Tibial nerve (tissue), 4 donors: ENCODE measurements around the gene UCN3. TPM values are rescaled to one million over a fixed set of nuclear protein-coding genes. Genes with fewer than 3 reads are reported as not detected.

ENCODE experiments used
- DNase-seq, 2 donors: peaks; one replicate each; pipeline ENCODE4 v3.0.0-alpha.2; 2019; ENCODE audit warnings: low spot score in 2 of 2
- H3K27ac ChIP-seq, 4 donors: fragments of 200-600 bp; sonication (generic) in 3 of 4; one replicate each; pipeline ENCODE4 v1.5.1; 2017 to 2019; ENCODE audit warnings: mild to moderate bottlenecking in 1 of 4
- H3K27me3 ChIP-seq, 2 donors: fragments of 200-600 bp; sonication (generic) in 1 of 2; one replicate each; pipeline versions ENCODE4 v1.5.1 to v1.6.0; 2017 to 2019
- H3K36me3 ChIP-seq, 3 donors: fragments of 200-600 bp; sonication (generic); one replicate each; pipeline ENCODE4 v1.5.1; 2018 to 2019
- H3K4me1 ChIP-seq, 4 donors: fragments of 200-600 bp; sonication (generic) in 3 of 4; one replicate each; pipeline ENCODE4 v1.5.1; 2017 to 2019
- H3K4me3 ChIP-seq, 4 donors: fragments of 200-600 bp; sonication (generic) in 3 of 4; one replicate each; pipeline ENCODE4 v1.5.1; 2017 to 2019; ENCODE audit warnings: mild to moderate bottlenecking in 1 of 4, moderate library complexity in 1 of 4
- H3K9me3 ChIP-seq, 4 donors: fragments of 200-600 bp; sonication (generic) in 3 of 4; one replicate each; pipeline ENCODE4 v1.5.1; 2017 to 2019
- EP300 ChIP-seq, 2 donors: sonication (generic); formaldehyde crosslinking; IDR thresholded peaks; one replicate each; pipeline ENCODE4 v1.6.1; 2017; ENCODE audit warnings: antibody characterized with exemption in 2 of 2, mild to moderate bottlenecking in 1 of 2
- POLR2A ChIP-seq, 2 donors: fragments of 450-650 bp; IDR thresholded peaks; one replicate each; pipeline ENCODE4 v1.6.1; 2017; ENCODE audit warnings: antibody characterized with exemption in 2 of 2, mild to moderate bottlenecking in 2 of 2, moderate library complexity in 2 of 2
- WGBS, 2 donors: methylation state at CpG; one replicate each; pipeline ENCODE4 v1.1.5; 2018; 5-methylcytosine and 5-hydroxymethylcytosine counted together
- total RNA-seq, 4 donors: library from RNA; depleted of rRNA; stranded (reverse); fragments of >200 nt; gene quantifications; one replicate each; pipeline ENCODE4 v1.1.0, GENCODE V29; 2016
- TF ChIP-seq, protein P1 (sequence below), 5 experiments: fragments of 200-600 bp in 3 of 5; fragments of 450-650 bp in 2 of 5; sonication (generic) in 3 of 5; IDR thresholded peaks; one replicate each; pipeline ENCODE4 v1.5.1; 2016 to 2019; ENCODE audit warnings: antibody characterized with exemption in 5 of 5, mild to moderate bottlenecking in 3 of 5, moderate library complexity in 2 of 5

UCN3 gene
- total RNA-seq, 4 donors from 2014 or later = not detected

DNA sequence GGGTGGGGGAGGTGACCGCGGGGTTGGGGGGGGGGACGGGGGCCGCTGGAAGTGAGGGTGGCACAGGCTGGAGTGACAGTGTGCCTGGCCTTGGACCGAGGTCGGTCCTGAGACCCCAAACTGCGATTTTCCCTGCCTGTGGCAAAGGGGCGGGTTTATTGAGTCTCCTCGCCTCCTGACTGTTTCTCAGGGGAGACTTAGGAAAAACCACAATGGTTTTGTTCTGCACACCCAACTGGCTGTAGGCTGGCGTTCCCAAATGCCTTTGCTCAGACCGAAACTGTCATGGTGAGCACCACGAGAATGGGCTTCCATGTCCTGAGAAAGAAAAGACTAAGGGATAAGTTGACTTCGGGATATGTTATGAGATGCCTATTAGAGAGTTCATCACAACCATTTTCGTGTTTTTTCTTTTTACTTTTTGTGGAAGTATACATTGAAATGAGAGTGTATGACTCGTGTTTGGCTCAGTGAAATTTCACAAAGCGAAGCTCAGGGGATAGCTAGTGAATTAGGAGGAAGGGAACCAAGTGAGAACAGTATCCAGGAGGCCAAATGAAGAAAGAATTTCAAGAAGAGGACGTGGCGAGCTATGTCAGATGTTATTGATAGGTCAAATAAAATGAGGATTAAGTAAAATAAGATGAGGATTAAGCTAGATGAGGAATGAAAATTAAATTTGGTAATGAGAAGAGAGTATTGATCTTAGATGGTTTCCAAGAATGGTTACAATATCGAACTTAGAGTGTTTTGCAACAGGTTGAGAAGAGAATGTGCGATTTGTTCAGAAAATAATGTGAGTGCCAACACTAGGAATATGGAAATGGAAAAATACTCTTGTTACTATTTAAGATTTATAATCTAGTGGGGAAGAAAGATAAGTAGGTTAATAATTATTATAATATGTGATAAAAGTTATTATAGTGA is 48.5 kb downstream of the UCN3 start:
- peak overlapping the region in 3 of 4 donors; percentile 69 to 83 (median 77) for H3K27ac ChIP-seq
- peaks cover 0 to 3% (median 0%) of the 10 kb centered on the region in 4 donors for H3K9me3 ChIP-seq
- no peaks in the 10 kb centered on the region for H3K27me3 ChIP-seq
- no peak for DNase-seq
- peak overlapping the region; percentile 64 to 84 (median 72) for H3K4me3 ChIP-seq
- no peaks in the 10 kb centered on the region for H3K36me3 ChIP-seq
- 21% methylated on average over 16 to 17 of the region's 20 CpGs for WGBS, 2 donors
- H3K4me1 ChIP-seq = peaks cover 0 to 12% (median 4%) of the 10 kb centered on the region in 4 donors
- TF ChIP-seq, protein P1, sequence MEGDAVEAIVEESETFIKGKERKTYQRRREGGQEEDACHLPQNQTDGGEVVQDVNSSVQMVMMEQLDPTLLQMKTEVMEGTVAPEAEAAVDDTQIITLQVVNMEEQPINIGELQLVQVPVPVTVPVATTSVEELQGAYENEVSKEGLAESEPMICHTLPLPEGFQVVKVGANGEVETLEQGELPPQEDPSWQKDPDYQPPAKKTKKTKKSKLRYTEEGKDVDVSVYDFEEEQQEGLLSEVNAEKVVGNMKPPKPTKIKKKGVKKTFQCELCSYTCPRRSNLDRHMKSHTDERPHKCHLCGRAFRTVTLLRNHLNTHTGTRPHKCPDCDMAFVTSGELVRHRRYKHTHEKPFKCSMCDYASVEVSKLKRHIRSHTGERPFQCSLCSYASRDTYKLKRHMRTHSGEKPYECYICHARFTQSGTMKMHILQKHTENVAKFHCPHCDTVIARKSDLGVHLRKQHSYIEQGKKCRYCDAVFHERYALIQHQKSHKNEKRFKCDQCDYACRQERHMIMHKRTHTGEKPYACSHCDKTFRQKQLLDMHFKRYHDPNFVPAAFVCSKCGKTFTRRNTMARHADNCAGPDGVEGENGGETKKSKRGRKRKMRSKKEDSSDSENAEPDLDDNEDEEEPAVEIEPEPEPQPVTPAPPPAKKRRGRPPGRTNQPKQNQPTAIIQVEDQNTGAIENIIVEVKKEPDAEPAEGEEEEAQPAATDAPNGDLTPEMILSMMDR (IDR thresholded peaks at IDR 0.05) = no peak
- TF ChIP-seq POLR2A (IDR thresholded peaks at IDR 0.05) = no peak
- no peak for TF ChIP-seq EP300 (IDR thresholded peaks at IDR 0.05)

- Histone ChIP-seq H3K9me3 (peaks cover 0 to 10% (median 2%) of the 10 kb centered on the region in 4 donors), H3K36me3 (no peaks in the 10 kb centered on the region), H3K4me3 (no peak overlapping the region), H3K27ac (no peak overlapping the region), H3K27me3 (no peaks in the 10 kb centered on the region), H3K4me1 (peaks cover 0 to 10% (median 4%) of the 10 kb centered on the region in 4 donors)
- no peak for TF ChIP-seq POLR2A (IDR thresholded peaks at IDR 0.05)
- TF ChIP-seq EP300 (IDR thresholded peaks at IDR 0.05) = no peak
- TF ChIP-seq, protein P1 (IDR thresholded peaks at IDR 0.05) = no peak
- WGBS, 2 donors = 90% methylated on average over 11 of the region's 11 CpGs
- DNase-seq = no peak
Observed at GRCh38 chr10:5416981-5417380, 52.2 kb downstream of the UCN3 start.

DNA sequence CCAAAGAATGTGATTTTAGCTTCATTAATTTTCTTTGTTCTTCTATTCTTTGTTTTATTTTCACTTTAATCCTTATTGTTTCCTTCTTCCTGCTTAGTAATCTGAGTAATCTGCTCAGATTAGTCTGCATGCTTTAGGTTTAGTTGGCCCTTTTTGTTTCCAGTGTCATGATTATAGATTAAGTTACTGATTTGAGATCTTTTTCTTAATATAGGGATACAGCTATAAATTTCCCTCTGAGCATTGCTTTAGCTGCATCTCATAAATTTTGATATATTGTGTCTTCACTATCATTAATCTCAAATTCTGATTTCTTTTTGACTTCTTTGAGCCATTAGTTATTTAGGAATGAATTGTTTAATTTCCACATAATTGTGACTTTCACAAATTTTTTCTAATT is 53.8 kb downstream of the UCN3 start:
- Histone ChIP-seq H3K4me3 (no peak overlapping the region), H3K27me3 (no peaks in the 10 kb centered on the region), H3K4me1 (peaks cover 0 to 10% (median 3%) of the 10 kb centered on the region in 4 donors), H3K27ac (no peak overlapping the region), H3K9me3 (peaks cover 0 to 10% (median 2%) of the 10 kb centered on the region in 4 donors), H3K36me3 (no peaks in the 10 kb centered on the region)
- no peak for TF ChIP-seq EP300 (IDR thresholded peaks at IDR 0.05)
- TF ChIP-seq, protein P1 (IDR thresholded peaks at IDR 0.05) = no peak
- DNase-seq = no peak

- H3K4me3 ChIP-seq = no peak overlapping the region
- peaks cover 0 to 16% (median 3%) of the 10 kb centered on the region in 4 donors for H3K4me1 ChIP-seq
- H3K9me3 ChIP-seq = peaks cover 0 to 10% (median 2%) of the 10 kb centered on the region in 4 donors
- no peaks in the 10 kb centered on the region for H3K27me3 ChIP-seq
- TF ChIP-seq EP300 (IDR thresholded peaks at IDR 0.05) = no peak
- TF ChIP-seq POLR2A (IDR thresholded peaks at IDR 0.05) = no peak
- TF ChIP-seq, protein P1 (IDR thresholded peaks at IDR 0.05) = no peak
- H3K36me3 ChIP-seq = no peaks in the 10 kb centered on the region
- WGBS, 2 donors = 80 to 88% methylated on average over 3 of the region's 3 CpGs
- H3K27ac ChIP-seq = no peak overlapping the region
- no peak for DNase-seq
Observed at GRCh38 chr10:5419466-5420094, 54.8 kb downstream of the UCN3 start.

DNA sequence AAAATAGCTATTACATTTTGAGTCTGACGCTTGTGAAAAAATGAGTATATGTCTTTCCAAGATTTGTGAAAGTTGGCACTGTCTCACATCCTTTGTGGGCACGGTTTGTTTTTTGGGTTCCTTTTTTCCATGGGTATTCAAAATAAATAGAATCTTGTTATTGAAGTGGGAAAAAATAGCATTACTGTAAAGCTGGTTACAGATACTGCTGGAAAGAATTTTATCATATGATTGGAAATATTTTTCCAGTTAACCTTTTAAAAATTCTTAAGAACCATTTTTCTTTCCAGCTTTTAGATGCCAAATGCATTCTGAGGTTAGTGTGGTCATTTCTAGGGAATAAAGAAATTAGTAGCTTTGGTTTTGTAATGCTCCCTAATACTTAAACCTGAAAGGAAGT is 59.0 kb downstream of the UCN3 start:
- Histone ChIP-seq H3K27ac (no peak overlapping the region), H3K36me3 (no peaks in the 10 kb centered on the region), H3K9me3 (peaks cover 0 to 2% (median 0%) of the 10 kb centered on the region in 4 donors), H3K4me3 (no peak overlapping the region), H3K27me3 (no peaks in the 10 kb centered on the region), H3K4me1 (peaks cover 0 to 23% (median 3%) of the 10 kb centered on the region in 4 donors)
- no peak for DNase-seq
- 3 to 11% methylated on average over 2 of the region's 2 CpGs for WGBS, 2 donors
- no peak for TF ChIP-seq POLR2A (IDR thresholded peaks at IDR 0.05)
- TF ChIP-seq EP300 (IDR thresholded peaks at IDR 0.05) = no peak
- TF ChIP-seq, protein P1 (IDR thresholded peaks at IDR 0.05) = no peak
